Measurements from ENCODE around the gene WWC2.

The WWC2 gene

DNA sequence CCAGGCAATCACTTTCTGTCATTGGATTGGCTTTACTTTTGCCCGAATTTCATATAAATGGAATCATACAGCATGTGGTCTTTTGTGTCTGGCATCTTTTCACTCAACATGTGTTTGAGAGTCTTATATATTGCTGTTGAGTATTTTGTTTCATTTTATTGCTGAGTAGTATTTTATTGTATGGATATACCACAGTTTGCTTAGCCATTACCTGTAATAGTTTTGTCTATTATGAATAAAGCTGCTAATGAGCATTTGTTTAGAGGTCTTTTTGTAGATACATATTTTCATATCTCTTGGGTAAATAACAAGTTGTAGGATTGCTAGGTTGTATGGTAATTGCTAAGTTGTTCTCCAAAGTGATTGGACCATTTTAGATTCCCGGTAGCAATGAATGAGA lies 105.7 kb downstream of the WWC2 start:
- DNase-seq, result no peak

- DNase-seq, result no peak
Observed at GRCh38 chr4:183205193-183205592, 106.1 kb downstream of the WWC2 start.

GRCh38 chr4:183205709-183206108 lies 106.7 kb downstream of the WWC2 start:
- DNase-seq, result no peak

DNA sequence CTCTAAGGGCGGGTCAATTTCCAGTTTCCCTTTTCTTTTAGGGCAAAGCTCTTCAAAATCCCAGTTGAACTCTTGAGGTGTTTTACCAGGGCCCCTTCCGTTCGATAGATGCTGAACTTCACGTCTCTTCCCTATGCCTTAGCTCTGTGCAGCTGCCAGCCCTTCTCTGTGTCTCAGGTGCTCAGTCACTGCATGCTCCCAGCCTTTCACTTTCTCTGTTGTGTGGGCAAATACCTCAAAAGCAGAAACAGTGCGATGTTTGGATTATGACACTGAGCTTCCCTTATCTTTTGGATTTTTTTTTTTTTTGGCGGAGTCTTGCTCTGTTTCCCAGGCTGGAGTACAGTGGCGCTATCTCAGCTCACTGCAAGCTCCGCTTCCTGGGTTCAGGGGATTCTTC lies 112.5 kb downstream of the WWC2 start:
- no peak for DNase-seq

- DNase-seq, result no peak
Observed at GRCh38 chr4:183213996-183214395, 114.9 kb downstream of the WWC2 start.

- DNase-seq, result no peak
Observed at GRCh38 chr4:183214912-183215488, 115.9 kb downstream of the WWC2 start.

GRCh38 chr4:183220236-183220635 lies 121.2 kb downstream of the WWC2 start:
- no peak for DNase-seq

DNA sequence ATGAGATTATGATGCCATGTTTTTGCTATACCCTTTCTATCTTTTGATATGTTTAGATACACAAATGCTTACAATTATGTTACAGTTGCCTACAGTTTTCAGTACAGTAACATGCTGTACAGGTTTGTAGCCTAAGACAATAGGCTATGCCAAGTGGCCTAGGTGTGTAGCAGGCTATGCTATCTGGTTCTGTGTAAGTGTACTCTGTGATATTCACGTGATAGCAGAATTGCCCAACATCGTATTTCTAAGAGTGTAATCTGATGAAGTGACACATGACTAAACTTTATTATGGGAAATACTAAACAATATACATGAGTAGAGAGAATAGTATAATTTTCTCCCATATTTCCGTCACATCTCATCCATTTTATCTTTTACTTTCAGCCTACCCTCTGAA lies 124.0 kb downstream of the WWC2 start:
- DNase-seq, result no peak

DNA sequence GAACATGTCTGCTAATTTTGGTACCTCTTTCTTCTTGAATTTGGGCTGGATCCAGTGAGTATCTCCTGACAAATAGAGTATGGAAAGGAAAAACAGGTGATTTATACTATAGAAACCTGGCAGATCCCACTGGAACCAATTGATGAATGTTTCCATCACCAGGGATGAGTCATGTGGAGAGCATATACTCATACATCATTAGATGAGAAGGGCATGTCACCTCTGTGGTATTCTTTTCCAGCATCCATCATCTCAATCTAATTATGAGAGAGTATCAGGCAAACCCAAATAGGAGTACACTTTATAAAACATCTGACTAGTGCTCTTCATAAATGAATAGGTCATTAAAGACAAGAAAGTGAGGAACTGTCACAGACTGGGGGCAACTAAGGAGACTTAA lies 130.3 kb downstream of the WWC2 start:
- peak; percentile 20 for DNase-seq

- no peak for DNase-seq
Observed at GRCh38 chr4:183240581-183241321, 141.7 kb downstream of the WWC2 start.

- peak; percentile 58 for DNase-seq
Observed at GRCh38 chr4:183241322-183241640, 142.2 kb downstream of the WWC2 start.

- DNase-seq, result no peak
Observed at GRCh38 chr4:183241721-183242151, 142.7 kb downstream of the WWC2 start.

- no peak for DNase-seq
Observed at GRCh38 chr4:183242291-183242690, 143.2 kb downstream of the WWC2 start.

- DNase-seq, result no peak
Observed at GRCh38 chr4:183244019-183244418, 145.0 kb downstream of the WWC2 start.

GRCh38 chr4:183244506-183244905 lies 145.4 kb downstream of the WWC2 start:
- DNase-seq, result no peak

DNA sequence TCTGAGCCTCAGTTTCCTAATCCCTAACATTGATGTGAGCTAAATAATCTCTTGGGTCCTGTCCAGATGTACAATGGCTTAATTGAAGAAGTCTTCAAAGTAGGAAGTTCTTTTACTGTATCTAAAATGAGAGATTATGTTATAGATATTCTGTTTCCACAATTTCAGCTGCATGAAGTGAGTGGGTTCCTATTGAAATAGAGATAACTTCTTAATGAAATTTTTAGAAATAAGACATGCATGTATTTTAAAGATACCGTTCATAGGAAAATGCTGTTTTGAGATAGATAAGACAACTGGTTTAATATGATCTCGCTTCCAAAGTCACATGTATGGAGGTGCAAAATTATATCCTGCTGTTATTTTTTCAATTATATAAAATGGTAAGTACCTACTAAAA lies 149.1 kb downstream of the WWC2 start:
- no peak for DNase-seq

GRCh38 chr4:183249854-183250253 lies 150.8 kb downstream of the WWC2 start:
- peak; percentile 39 for DNase-seq

DNA sequence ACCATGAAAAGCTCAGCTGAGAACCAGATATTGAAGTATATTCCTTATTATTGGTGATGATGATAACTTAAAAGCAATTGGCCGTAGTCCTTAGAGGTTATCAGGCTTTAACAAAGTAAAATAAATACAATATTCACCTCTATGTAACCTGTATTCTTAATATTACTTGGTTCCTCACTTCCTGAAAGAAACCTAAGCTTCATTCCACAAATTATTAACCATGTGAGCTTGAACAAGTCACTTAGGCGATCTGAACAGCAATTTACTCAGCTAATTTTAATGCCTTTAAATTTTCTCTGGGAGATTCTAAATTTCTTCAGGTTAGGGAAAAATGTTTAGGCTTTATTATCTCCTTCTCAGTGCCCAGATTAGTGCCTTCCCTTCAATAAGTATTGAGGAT lies 151.8 kb downstream of the WWC2 start:
- DNase-seq, result no peak

DNA sequence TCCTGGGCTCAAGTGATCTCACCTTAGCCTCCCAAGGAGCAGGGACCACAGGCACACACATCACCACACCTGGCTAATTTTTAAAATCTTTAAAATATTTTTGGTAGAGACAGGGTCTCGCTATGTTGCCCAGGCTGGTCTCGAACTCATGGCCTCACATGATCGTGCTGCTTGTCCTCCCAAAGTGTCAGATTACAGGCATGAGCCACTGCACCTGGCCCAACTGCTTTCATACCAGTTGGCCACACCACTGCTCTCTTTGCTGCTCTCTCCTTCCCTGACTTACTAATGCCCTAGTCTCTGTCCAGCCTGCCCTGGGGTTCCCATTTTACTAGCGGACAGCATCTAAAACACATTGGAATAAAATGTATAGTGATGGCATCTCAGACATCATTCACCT lies 153.9 kb downstream of the WWC2 start:
- DNase-seq, result no peak

- DNase-seq, result no peak
Observed at GRCh38 chr4:183253451-183253850, 154.4 kb downstream of the WWC2 start.

- no peak for DNase-seq
Observed at GRCh38 chr4:183254162-183254561, 155.1 kb downstream of the WWC2 start.

DNA sequence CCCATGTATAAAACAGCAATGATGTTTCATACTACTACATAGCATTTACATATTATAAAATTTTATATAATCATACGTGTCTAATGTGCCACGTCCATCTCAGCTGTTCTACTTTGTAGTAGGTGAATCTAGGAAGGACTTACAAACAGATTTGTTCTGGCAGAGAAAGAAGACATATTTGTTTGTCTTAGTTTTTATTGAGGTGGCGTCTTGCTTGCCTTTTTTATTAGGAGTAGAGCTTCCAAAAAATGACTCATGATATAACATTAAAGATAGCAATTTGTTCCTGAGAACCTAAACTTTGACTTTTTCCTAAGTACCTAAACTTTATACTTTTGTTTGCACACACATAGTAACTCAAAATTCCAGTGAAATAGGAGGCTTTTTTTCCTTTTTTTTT lies 156.4 kb downstream of the WWC2 start:
- no peak for DNase-seq

DNA sequence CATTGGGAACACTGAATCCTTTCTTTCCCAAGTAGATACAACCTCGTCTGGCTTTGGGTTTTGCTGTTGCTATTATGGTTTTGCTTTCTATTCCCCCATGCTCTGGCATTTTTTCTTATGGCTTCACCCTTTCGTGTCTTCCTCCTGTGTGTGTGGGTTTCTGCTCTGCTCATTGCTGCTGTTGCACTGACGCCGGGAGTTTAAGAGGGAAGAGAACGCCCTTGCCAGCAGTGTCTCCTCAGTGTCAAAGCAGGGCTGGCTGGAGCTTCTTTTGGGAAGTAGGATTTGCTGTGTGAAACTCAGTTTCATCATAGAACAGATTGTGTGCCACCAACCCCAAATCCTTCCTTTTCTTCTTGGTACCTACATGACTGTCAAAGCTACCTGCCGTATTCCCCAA lies 157.3 kb downstream of the WWC2 start:
- no peak for DNase-seq

- peak; percentile 53 for DNase-seq
Observed at GRCh38 chr4:183256756-183257385, 157.8 kb downstream of the WWC2 start.

Data from fibroblast of skin of back (primary cell).